Activated CD4-positive, alpha-beta T cell treated with anti-CD3 and anti-CD28 coated beads, Interleukin-10, Interleukin-2, amounts not matched to agents 100 ng/mL and 50 ng/mL, durations not matched to agents 16 hours and 8 hours (primary cell): Measurements from ENCODE around the gene FASTK.

Source experiments
- DNase-seq: peaks from one replicate; pipeline ENCODE4 v3.0.0-alpha.2; 2020

Gene FASTK

GRCh38 chr7:151117565-151117964, 37.0 kb upstream of the FASTK start:
- DNase-seq, result peak; percentile 30

DNA sequence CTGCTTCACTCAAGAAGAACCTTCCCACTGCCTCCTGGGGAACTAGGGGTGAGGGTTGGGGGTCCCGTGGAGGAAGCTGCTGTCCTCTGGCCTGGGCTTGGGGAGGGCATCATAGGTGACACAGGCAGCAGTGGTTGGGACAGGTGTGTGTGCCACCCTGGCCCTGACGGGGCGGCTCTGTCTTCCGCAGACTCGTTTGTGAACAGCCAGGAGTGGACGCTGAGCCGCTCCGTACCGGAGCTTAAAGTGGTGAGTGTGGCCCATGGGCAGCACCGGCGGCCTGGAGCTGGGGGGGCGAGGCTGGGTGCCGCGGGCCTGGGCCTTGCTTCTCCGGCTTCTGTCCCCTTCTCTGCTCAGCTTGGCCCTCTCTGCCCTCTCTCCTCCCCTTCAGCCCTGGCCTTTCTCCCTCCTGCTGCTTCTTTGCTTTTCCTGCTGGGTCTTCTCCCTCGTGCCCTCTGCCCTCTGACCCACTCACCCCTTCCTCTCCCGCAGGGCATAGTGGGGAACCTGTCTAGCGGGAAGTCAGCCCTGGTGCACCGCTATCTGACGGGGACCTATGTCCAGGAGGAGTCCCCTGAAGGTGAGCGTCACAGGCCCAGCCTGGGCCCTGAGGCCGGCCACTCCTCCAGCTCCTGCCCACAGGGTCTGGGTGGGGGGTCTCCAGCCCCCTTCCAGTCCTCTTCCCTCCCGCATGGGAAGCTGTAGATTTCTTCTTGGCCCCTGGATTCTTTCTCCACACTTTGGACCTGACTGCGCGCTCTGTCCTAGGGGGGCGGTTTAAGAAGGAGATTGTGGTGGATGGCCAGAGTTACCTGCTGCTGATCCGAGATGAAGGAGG, 36.2 kb upstream of the FASTK start:
- DNase-seq, result no peak

GRCh38 chr7:151115836-151116418, 35.3 kb upstream of the FASTK start:
- no peak for DNase-seq

DNA sequence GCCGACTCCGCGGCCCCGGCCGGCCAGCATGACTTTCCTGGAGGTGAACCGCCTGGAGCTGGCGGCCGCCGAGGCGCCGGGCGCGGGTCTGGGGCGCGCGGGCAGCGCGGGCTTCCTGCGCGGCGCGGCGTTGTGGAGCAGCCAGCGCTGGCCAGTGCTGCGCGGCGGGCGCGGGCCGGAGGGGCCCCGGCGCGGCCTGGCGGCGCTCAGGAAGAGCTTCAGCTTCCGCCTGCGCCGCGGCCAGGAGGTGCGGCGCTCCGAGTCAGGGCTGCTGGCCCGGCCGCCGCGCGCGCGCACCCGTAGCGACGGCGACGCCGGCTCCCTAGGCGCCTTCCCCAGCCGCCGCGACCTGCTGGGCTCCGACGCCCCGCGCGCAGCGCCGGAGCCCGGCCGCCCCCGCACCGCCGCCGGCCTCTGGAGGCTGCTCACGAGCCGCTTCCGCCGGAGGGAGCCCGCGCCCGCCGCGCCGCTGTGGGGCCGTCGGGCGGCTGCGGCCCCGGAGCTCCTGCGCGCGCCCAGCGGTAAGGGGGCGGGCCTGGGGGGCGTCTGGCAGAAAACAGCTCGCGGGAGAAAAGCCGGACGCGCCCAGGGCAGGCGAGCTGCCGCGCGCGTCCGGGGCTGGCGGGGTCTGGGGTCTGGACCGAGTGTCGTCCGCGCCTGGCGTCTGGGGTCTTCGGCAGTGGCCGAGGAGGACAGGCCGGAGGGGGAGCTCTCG, 34.7 kb upstream of the FASTK start:
- DNase-seq, result peak; percentile 43

- no peak for DNase-seq
Observed at GRCh38 chr7:151114151-151115090, 33.8 kb upstream of the FASTK start.

DNA sequence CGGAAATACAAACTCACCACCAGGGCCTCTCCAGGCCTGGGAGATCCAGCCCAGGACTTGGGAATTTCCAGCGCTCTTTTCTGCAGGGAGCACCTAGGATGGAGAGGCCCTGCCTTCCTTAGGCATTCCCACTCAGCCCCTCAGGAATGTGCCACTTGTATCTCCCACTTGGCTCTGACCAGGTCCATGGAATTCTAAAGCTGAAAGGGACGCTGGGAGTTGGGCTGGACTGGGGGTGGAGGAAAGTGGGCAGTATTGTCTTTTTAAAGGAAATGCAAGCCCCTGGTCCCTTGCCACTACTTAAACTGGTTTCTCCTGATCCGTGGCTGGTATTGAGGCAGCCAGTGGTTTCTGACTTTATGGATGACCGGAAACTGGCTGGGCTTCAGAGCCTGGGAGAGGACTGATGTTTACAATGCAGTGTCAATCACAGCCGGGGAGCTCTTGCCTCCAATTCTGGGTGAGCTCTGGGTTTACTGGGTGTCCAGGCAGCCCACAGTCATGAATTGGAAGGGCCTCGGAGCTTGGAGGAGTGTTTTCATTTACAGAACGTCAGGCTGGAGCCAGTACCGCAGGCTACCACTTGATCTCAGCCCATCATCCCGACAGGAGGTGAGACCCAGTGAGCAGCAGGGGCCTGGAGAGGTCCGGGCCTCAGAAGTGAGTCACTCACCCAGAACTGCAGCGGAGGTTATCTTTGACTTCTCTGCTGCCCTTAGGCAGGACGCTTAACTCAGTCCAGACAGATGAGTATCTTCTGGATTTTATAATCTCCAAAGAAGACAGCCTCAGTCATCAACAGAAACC, 32.9 kb upstream of the FASTK start:
- DNase-seq, result no peak

DNA sequence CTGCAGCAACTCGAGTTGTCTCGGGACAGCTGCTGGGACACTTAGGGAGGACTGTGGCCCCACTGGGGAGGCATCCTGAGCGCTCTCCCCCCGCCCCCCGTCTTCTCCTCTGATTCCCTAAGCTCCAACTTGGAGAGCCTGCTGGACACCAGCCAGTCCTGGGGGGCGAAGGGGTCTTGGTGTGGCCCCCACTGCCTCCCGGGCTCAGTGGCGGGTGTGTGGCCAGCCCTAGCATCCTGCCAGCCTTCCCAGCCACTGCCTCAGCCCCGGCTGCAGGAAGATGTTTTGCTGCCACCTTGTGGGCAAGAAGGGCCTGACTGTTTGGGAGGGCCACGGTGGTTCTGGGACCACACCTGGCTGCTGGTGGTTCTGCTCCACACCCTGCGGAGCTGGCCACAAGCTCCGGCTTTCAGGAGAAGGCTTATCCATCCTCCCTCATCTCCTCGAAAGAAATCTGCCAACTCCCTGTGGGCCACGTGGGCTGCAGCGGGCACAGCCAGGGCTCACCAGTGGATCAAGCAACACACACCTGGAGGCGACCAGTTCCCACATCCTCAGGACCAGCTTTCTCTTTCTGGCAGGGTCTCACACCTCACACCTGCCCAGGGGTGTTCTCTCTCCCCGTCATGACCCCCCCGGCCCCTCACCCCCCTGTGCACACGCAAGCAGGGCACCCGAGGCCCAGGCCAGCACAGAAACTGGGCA, 30.5 kb upstream of the FASTK start:
- peak; percentile 78 for DNase-seq

DNA sequence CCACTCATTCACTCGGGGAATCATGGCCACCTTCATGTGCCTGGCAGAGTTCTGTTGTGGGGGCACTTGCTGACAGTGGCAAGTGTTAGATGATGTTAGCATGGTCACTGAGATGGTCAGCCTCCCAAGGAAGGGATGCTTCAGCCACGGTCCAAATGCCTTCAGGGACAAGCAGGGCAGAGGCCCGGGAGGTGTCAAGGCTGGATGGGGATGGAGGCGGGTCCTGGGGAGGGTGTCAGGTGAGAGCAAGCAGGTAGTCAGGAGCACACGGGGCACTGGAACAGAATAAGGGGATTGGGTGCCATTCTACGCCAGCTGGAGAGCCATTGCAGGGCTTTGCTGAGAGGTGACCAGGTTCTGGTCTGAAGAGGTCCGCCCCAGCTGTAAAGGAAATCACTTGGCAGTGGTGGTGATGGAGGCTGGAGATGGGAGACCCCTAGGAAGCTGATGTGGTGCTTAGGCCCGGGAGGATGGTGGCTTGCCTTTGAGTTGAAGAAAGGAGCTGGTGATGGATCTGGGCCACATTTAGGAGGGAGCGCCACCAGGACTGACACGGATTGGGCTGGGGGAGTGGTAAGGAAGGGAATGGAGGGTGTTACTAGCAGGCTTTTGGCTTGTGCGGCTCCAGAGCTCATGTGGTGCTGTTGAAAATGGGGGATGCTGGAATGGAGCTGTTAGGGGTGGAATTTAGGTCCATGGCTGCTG, 29.8 kb upstream of the FASTK start:
- DNase-seq, result no peak

- no peak for DNase-seq
Observed at GRCh38 chr7:151109094-151110048, 28.8 kb upstream of the FASTK start.

GRCh38 chr7:151107882-151108281, 27.3 kb upstream of the FASTK start:
- DNase-seq, result no peak

DNA sequence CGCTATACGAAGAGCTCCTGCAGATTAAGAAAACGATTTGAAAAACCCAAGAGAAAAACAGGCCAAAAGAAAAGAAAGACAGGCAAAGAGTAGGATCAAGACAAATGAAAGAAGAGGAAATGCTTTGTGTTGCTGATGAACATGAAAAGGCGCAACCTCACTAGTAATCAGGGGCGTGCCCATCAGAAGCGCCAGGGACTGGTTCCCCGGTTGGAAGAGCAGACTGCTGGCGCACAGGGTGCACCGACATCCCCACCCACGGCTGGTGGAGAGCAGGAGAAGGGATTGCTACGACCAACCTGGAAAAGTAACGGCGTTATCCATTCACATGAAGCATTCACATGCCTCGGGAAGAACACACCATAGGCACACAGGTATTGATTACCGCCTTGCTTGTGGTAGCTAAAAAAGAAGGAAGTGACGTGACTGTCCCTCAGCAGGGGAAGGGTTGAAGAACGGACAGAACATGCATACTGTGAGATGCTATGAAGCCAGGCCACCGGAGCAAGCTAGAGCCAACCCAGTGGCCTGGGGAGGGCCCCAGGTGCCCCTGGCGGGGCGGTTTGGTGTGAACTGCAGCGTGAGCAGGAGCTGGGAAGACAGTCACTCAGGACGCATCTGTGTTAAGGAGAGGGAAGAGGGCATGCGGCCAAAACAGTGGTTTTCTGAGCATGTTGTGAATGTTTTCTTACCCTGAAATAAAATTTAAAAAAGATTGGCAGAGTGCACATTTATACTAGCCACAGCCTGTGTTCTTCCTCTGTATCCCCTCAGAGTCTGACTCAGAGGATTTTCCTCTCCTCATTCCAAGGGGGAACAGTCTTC, 24.0 kb upstream of the FASTK start:
- no peak for DNase-seq

GRCh38 chr7:151103973-151104372, 23.4 kb upstream of the FASTK start:
- DNase-seq, result no peak

- no peak for DNase-seq
Observed at GRCh38 chr7:151102991-151103390, 22.4 kb upstream of the FASTK start.

- no peak for DNase-seq
Observed at GRCh38 chr7:151101621-151102396, 21.2 kb upstream of the FASTK start.

DNA sequence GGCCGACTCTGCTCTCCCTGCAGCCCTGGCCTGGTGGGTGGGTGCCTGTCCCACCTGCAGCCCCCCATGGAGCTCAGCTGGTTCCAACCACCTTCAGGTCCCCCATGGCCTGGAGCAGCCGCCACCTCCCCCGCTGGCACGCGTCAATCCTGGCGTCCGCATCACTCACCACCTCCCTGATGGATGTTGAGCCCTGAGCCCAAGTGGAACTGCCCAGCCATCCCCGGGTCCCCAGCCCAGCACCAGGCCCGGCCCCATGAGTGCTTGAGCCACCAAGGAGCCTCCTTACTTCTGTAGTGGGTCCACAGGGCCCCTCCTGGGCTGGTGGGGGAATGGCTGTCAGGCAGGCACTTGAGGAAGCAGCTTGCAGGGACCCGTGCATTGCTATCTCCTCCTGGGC, 20.3 kb upstream of the FASTK start:
- DNase-seq, result no peak

- no peak for DNase-seq
Observed at GRCh38 chr7:151099486-151100211, 19.0 kb upstream of the FASTK start.
